ENCODE results near the gene ZNF354C. TPM values are rescaled to one million over a fixed set of nuclear protein-coding genes. Genes with fewer than 3 reads are reported as not detected.

ZNF354C gene
- total RNA-seq, 4 donors from 2014 or later, result 5.9 to 38.7 (median 11.8) TPM

DNA sequence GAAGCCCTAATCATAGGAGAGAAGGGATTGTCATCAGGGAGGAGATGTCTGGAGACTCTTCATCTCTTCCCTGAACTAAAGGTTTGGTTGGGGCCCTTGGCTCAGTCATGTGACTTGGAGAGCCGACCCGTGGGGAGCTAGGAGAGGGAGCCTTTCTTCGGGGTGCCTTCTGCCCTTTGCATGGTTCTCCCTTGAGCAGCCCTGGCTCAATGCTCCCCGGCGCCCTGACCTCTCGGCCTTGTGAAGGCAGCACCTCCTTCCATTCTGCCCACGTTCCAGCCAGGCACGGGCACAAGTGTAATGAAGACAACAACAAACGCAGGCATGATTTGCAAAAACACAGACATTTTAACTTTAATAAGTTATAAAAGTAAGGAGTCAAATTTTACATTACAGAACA lies 50.4 kb downstream of the ZNF354C start:
- TF ChIP-seq POLR2A (IDR thresholded peaks at IDR 0.05), result no peak
- TF ChIP-seq, protein P1, sequence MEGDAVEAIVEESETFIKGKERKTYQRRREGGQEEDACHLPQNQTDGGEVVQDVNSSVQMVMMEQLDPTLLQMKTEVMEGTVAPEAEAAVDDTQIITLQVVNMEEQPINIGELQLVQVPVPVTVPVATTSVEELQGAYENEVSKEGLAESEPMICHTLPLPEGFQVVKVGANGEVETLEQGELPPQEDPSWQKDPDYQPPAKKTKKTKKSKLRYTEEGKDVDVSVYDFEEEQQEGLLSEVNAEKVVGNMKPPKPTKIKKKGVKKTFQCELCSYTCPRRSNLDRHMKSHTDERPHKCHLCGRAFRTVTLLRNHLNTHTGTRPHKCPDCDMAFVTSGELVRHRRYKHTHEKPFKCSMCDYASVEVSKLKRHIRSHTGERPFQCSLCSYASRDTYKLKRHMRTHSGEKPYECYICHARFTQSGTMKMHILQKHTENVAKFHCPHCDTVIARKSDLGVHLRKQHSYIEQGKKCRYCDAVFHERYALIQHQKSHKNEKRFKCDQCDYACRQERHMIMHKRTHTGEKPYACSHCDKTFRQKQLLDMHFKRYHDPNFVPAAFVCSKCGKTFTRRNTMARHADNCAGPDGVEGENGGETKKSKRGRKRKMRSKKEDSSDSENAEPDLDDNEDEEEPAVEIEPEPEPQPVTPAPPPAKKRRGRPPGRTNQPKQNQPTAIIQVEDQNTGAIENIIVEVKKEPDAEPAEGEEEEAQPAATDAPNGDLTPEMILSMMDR (IDR thresholded peaks at IDR 0.05), result no peak
- H3K4me1 ChIP-seq, result no peaks in the 10 kb centered on the region
- no peak for DNase-seq
- intact Hi-C loops (cut with DNase I; ENCODE audit: low total_unique reads), result no loop called here
- H3K9me3 ChIP-seq, result peaks cover 0 to 19% of the 10 kb centered on the region in 2 donors
- H3K36me3 ChIP-seq, result no peaks in the 10 kb centered on the region
- H3K27me3 ChIP-seq, result no peaks in the 10 kb centered on the region
- H3K4me3 ChIP-seq, result no peak overlapping the region
- H3K27ac ChIP-seq, result no peak overlapping the region

DNA sequence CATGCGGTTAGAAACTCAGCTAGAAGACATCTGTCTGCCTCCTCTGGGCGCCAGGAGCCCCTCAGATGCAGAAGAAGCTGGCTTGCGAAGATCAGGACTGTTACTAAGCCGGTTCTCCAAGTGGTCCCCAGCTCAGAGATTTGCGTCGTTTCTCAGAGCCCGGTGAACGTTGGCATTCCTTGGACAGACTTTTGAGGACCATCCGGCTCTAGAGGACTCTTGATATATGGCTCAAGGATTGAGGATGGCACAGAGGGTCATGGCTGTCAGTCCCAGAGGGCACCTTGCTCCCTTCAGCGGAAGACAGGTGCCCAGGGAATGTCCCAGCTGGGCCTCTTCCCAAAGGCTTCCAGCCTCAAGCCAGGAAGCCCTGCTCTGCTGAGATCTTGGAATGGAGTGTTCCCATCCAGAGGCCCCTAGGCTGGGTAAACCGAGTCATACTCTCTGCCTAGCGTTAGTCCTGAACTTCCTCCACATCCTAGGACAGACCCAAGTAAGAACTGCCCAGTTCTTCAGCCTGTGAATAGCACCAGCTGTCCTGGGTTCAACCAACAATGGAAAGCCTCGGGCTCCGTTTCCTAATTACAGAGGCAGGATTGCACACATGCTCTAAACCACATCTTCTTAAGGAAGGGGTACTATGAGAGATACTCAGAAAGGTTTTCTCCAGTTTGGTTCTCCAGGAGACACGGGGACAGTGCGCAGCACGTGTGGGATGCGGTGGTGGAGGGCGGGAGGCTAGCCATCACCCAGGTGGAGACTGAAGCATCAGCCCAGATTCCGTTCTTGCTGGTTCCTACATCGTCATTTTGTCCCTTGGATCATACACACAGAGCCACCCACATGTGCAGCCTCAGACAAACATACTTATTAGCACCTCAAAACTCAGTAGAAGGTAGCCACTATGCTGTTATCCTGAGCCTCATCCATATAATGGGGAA lies 51.4 kb downstream of the ZNF354C start:
- no peak for DNase-seq
- no peaks in the 10 kb centered on the region for H3K36me3 ChIP-seq
- intact Hi-C loops (cut with DNase I; ENCODE audit: low total_unique reads), result no loop called here
- no peak overlapping the region for H3K27ac ChIP-seq
- no peak overlapping the region for H3K4me3 ChIP-seq
- TF ChIP-seq, protein P1 (IDR thresholded peaks at IDR 0.05), result no peak
- TF ChIP-seq POLR2A (IDR thresholded peaks at IDR 0.05), result no peak
- H3K27me3 ChIP-seq, result no peaks in the 10 kb centered on the region
- no peaks in the 10 kb centered on the region for H3K4me1 ChIP-seq
- peaks cover 0 to 19% of the 10 kb centered on the region in 2 donors for H3K9me3 ChIP-seq

DNA sequence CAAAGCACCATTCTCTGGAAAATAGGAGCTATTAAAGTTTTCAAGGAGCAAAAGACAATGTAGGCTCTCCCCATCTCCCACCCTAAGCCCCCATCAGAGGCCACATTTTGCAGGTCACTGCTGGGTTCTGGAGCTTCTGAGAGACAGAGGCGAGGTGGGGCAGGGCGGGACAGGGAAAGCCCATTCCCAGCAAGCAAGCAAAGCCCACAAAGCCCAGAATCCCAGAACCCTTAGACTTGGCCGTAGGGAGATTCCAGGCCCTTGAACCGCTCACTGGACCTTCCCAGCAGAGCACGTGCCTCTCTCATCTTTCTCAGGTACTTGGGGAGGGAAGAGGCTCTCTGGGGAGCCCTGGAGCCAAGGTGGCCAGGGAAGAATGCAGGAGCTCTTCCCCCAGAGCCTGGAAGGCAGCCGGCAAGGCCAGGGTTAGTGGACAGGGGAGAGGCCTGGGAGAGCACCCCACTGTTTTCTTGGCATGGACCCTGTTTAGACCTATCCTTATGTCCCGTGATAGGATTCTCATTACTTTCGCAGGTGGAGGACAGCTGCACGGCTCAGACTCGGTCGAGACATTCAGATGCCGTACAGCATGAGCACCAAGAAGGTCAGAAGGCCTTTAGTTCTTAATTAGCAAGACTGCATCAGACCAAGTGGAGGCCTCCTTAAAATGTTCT lies 52.4 kb downstream of the ZNF354C start:
- no peaks in the 10 kb centered on the region for H3K36me3 ChIP-seq
- TF ChIP-seq POLR2A (IDR thresholded peaks at IDR 0.05), result no peak
- TF ChIP-seq, protein P1 (IDR thresholded peaks at IDR 0.05), result no peak
- H3K4me3 ChIP-seq, result no peak overlapping the region
- no peak overlapping the region for H3K27ac ChIP-seq
- H3K4me1 ChIP-seq, result no peaks in the 10 kb centered on the region
- H3K9me3 ChIP-seq, result peaks cover 0 to 19% of the 10 kb centered on the region in 2 donors
- intact Hi-C loops (cut with DNase I; ENCODE audit: low total_unique reads), result no loop called here
- H3K27me3 ChIP-seq, result no peaks in the 10 kb centered on the region
- DNase-seq, result no peak

DNA sequence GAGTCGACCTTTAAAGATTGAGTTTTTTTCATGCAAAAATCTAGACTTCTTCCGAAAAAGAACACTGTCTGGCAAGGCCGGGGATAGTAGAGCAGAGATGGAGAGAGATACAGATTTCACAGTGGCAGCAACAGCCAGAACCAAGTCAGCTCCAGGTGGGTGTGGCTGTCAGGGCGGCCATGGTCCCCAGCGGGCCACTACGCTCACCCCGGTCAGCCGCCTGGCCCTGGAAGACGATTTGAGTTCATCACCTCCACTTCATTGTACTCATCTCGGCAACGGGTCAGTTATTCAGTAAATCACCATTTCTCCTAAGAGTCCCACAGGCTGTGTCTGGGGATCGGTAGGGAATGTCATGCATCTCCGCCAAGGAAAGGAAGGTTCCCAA lies 53.0 kb downstream of the ZNF354C start:
- Histone ChIP-seq H3K9me3 (peaks cover 0 to 19% of the 10 kb centered on the region in 2 donors), H3K27ac (no peak overlapping the region), H3K27me3 (no peaks in the 10 kb centered on the region), H3K4me1 (no peaks in the 10 kb centered on the region), H3K4me3 (no peak overlapping the region), H3K36me3 (no peaks in the 10 kb centered on the region)
- DNase-seq, result no peak
- intact Hi-C loops (cut with DNase I; ENCODE audit: low total_unique reads), result no loop called here
- TF ChIP-seq POLR2A (IDR thresholded peaks at IDR 0.05), result no peak
- TF ChIP-seq, protein P1 (IDR thresholded peaks at IDR 0.05), result no peak
